Sigmoid colon (tissue), 7 donors: ENCODE data around the gene SORT1. TPM values are rescaled to one million over a fixed set of nuclear protein-coding genes. Genes with fewer than 3 reads are reported as not detected.
"Not testable (repeated sequence)": the region's sequence is repeated elsewhere in the genome, so short reads cannot be mapped to it uniquely, and the experiment has no call there.

ENCODE experiments used
- DNase-seq: peaks from one replicate; pipeline ENCODE4 v3.0.0-alpha.2; 2019
- H3K27ac ChIP-seq, 4 donors: fragments of 200-600 bp; sonication (generic); one replicate each; pipeline ENCODE4 v1.5.1; 2016 to 2019; ENCODE audit warnings: mild to moderate bottlenecking in 1 of 4
- H3K27me3 ChIP-seq, 3 donors: fragments of 200-600 bp; sonication (generic); one replicate each; pipeline ENCODE4 v1.5.1; 2019; ENCODE audit warnings: mild to moderate bottlenecking in 1 of 3
- H3K36me3 ChIP-seq, 4 donors: fragments of 200-600 bp; sonication (generic); one replicate each; pipeline ENCODE4 v1.5.1; 2016 to 2019
- H3K4me1 ChIP-seq, 4 donors: fragments of 200-600 bp; sonication (generic); one replicate each; pipeline ENCODE4 v1.5.1; 2017 to 2019
- H3K4me3 ChIP-seq, 4 donors: fragments of 200-600 bp; sonication (generic); one replicate each; pipeline ENCODE4 v1.5.1; 2017 to 2019; ENCODE audit warnings: mild to moderate bottlenecking in 2 of 4, moderate library complexity in 1 of 4
- H3K9me3 ChIP-seq, 4 donors: fragments of 200-600 bp in 3 of 4; sonication (generic) in 3 of 4; one replicate each; pipeline versions ENCODE4 v1.5.1 to v1.6.1; 2013 to 2019
- EP300 ChIP-seq, 4 donors: sonication (generic); formaldehyde crosslinking; IDR thresholded peaks; one replicate each; pipeline ENCODE4 v1.6.1; 2017; ENCODE audit warnings: antibody characterized with exemption in 4 of 4
- POLR2A ChIP-seq, 2 donors: fragments of 450-650 bp; IDR thresholded peaks; one replicate each; pipeline ENCODE4 v1.6.1; 2016; ENCODE audit warnings: antibody characterized with exemption in 2 of 2, mild to moderate bottlenecking in 2 of 2, moderate library complexity in 2 of 2
- POLR2AphosphoS5 ChIP-seq, 4 donors: sonication (generic); formaldehyde crosslinking; IDR thresholded peaks; one replicate each; pipeline ENCODE4 v1.6.1; 2017; ENCODE audit warnings: antibody characterized with exemption in 4 of 4
- WGBS, 2 donors: extraction: QIAGEN DNeasy Blood & Tissue Kit; methylation state at CpG; one replicate each; pipeline ENCODE4 v1.1.7; 2013; 5-methylcytosine and 5-hydroxymethylcytosine counted together
- intact Hi-C: fragments of 100-400 bp; cut with DNase I; formaldehyde crosslinking; loops from one replicate; pipeline ENCODE4 v1.15.1; 2023
- polyA plus RNA-seq, 3 donors: library from polyadenylated mRNA; stranded (reverse); fragments of 200-250 nt; gene quantifications; one replicate each; pipeline ENCODE4 v1.2.3, GENCODE V29; 2013
- total RNA-seq, 4 donors: library from RNA; depleted of rRNA; stranded (reverse); fragments of >200 nt; gene quantifications; one replicate each; pipeline ENCODE4 v1.1.0, GENCODE V29; 2016
- TF ChIP-seq, protein P1 (sequence below), 4 experiments: fragments of 450-650 bp in 3 of 4; fragments of 200-600 bp in 1 of 4; IDR thresholded peaks; one replicate each; pipeline ENCODE4 v1.5.1; 2016 to 2019; ENCODE audit warnings: antibody characterized with exemption in 4 of 4, mild to moderate bottlenecking in 3 of 4, moderate library complexity in 2 of 4
- donor health status: healthy with polysubstance abuse.
- donor health status: Bipolar disorder and iron deficiency.
- donor health status: healthy.

SORT1 gene
- total RNA-seq (10 to 100 TPM; 33.4 to 55.1 (median 47.2) TPM), polyA plus RNA-seq (10 to 100 TPM in 1 of 3 donors, 1 to 10 TPM in 2; 7.2 to 37.0 (median 8.6) TPM)

DNA sequence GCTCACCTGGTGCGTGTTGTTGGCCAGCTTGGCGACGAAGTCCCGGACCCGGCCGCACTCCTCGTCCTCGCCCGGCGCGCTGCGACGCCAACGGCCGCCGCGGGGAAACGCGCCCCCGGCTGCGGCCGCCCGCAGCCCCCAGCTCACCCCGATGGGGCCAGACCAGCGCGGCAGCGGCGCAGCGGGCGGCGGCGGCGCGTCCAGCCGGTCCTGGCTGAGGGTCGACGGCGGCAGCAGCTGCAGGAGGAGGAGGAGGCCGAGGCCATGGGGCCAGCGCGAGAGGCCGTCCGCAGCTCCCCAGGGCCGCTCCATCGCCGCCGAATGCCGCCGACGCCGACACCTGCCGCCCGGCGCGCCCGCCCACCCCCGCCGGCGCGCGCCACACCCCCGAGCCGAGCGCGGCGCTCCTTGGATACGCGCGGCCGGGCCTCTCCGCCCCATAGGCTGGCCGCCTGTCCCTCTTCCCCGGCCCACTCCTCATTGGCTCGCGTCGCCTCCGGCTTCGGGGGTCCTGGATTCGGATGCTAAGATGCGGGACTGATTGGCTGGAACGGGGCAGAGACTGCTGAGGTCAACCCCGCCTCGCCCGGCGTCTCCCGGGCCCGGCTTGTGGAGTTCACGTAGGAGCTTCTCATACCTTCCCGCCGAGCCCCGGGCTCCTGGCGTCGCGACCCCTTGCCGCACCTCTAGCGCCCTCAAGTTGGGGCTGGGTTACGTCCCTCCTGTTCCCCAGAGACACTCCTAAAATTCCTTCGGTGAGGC lies at the start of gene SORT1:
SORT1 (minus strand) TSS at position 338 of the 762 bp plus-strand sequence; CDS start at position 312, 26 bp downstream.
- TF ChIP-seq EP300 (IDR thresholded peaks at IDR 0.05) = no peak
- TF ChIP-seq POLR2AphosphoS5 (IDR thresholded peaks at IDR 0.05) = peak in 2 of 4 donors; percentile 49 to 70
- no peak for TF ChIP-seq POLR2A (IDR thresholded peaks at IDR 0.05)
- Histone ChIP-seq H3K27ac (peak within 1 kb of the TSS; percentile 85 to 90 (median 87)), H3K4me3 (peak within 1 kb of the TSS; percentile 34 to 89 (median 74)), H3K9me3 (no peaks in the 10 kb centered on the region), H3K36me3 (peaks cover 0 to 20% (median 0%) of the 10 kb centered on the region in 4 donors), H3K4me1 (peaks cover 0 to 55% (median 46%) of the 10 kb centered on the region in 4 donors), H3K27me3 (no peaks in the 10 kb centered on the region)
- intact Hi-C loops = loop anchor here (2.0 to 10.0 kb wide), 2 partner anchors 121 to 303 kb away; partner anchors contain the start of gene TMEM167B
- WGBS, 2 donors = 1% methylated on average over 98 of the region's 98 CpGs
- DNase-seq = peak; percentile 95

DNA sequence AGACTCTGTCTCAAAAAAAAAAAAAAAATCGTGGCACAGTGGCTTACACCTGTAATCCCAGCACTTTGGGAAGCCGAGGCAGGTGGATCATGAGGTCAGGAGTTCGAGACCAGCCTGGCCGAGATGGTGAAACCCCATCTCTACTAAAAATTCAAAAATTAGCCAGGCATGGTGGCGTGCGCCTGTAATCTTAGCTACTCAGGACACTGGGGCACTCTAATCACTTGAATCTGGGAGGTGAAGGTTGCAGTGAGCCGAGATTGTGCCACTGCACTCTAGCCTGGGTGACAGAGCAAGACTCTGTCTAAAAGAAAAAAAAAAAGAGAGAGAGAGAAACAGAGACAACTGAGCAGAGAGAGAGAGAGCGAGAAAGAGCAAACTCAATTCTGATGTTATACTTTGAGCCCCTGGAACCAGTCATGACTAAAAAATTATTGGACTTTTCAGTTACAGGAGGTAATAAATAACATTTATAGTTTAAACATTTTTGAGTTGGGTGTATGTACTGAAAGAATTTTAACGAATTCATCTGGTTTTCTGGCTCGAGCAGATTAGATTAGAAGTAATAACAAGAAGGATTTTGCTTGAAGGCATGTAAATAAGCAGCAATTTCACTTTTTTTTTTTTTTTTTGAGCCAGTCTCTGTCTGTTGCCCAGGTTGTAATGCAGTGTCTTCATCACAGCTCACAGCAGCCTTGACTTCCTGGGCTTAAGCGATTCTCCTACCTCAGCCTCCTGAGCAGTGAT lies 48.4 kb upstream of the SORT1 start:
- H3K4me1 ChIP-seq, DNase-seq, H3K9me3 ChIP-seq, H3K4me3 ChIP-seq, H3K27ac ChIP-seq, H3K27me3 ChIP-seq, intact Hi-C loops, H3K36me3 ChIP-seq: not testable (repeated sequence)
- 65 to 67% methylated on average over 11 of the region's 11 CpGs for WGBS, 2 donors

DNA sequence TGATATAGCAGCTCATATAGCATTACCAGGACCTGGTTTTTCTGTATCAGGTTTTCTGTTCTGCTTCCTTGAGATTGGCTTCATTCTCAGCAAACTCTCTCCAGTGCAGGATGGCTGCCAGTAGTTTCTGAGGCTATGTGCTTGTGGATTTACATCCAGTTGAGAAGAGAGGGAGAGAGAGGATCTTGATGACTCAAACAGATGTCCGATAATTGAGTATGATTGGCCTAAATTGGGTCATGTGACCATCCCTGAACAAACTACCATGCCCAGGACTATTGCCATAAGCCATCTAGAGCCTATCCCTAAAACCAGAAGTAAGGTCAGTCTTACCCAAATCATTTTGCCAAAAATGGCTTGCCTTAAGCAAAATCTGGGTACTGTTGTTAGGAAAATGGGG lies 46.6 kb upstream of the SORT1 start:
- Histone ChIP-seq H3K4me3 (no peak overlapping the region), H3K36me3 (no peaks in the 10 kb centered on the region), H3K4me1 (no peaks in the 10 kb centered on the region), H3K27ac (no peak overlapping the region), H3K9me3 (no peaks in the 10 kb centered on the region), H3K27me3 (no peaks in the 10 kb centered on the region)
- no peak for DNase-seq
- intact Hi-C loops = no loop called here
- WGBS, 2 donors = 90 to 93% methylated on average over 1 of the region's 1 CpG
- TF ChIP-seq POLR2A (IDR thresholded peaks at IDR 0.05) (no peak), POLR2AphosphoS5 (IDR thresholded peaks at IDR 0.05) (no peak), EP300 (IDR thresholded peaks at IDR 0.05) (no peak)
- TF ChIP-seq, protein P1, sequence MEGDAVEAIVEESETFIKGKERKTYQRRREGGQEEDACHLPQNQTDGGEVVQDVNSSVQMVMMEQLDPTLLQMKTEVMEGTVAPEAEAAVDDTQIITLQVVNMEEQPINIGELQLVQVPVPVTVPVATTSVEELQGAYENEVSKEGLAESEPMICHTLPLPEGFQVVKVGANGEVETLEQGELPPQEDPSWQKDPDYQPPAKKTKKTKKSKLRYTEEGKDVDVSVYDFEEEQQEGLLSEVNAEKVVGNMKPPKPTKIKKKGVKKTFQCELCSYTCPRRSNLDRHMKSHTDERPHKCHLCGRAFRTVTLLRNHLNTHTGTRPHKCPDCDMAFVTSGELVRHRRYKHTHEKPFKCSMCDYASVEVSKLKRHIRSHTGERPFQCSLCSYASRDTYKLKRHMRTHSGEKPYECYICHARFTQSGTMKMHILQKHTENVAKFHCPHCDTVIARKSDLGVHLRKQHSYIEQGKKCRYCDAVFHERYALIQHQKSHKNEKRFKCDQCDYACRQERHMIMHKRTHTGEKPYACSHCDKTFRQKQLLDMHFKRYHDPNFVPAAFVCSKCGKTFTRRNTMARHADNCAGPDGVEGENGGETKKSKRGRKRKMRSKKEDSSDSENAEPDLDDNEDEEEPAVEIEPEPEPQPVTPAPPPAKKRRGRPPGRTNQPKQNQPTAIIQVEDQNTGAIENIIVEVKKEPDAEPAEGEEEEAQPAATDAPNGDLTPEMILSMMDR (IDR thresholded peaks at IDR 0.05) = no peak

DNA sequence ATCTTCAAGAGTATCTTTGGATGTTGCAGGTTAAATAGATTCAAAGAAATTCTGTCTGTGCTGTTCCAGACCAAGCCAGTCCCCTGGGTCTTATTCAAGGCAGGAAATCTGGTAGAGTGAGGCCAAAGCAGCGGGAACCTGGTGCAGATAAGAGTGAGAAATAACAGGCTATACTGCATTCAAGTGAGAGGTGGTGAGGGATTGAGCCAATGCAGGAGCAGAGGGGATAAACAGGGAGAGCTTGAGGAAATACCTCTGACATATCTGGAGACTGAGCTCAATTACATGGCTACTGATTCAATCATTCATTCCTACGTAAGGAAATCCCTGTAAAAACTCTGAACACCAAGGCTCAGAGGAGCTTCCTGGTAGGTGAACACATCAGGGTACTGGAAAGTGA lies 45.8 kb upstream of the SORT1 start:
- Histone ChIP-seq H3K4me1 (no peaks in the 10 kb centered on the region), H3K36me3 (no peaks in the 10 kb centered on the region), H3K9me3 (no peaks in the 10 kb centered on the region), H3K27ac (no peak overlapping the region), H3K27me3 (no peaks in the 10 kb centered on the region), H3K4me3 (no peak overlapping the region)
- no peak for DNase-seq
- intact Hi-C loops = no loop called here
- WGBS, 2 donors = 76 to 81% methylated on average over 2 of the region's 2 CpGs
- TF ChIP-seq, protein P1 (IDR thresholded peaks at IDR 0.05) = no peak
- no peak for TF ChIP-seq POLR2AphosphoS5 (IDR thresholded peaks at IDR 0.05)
- TF ChIP-seq EP300 (IDR thresholded peaks at IDR 0.05) = no peak

DNA sequence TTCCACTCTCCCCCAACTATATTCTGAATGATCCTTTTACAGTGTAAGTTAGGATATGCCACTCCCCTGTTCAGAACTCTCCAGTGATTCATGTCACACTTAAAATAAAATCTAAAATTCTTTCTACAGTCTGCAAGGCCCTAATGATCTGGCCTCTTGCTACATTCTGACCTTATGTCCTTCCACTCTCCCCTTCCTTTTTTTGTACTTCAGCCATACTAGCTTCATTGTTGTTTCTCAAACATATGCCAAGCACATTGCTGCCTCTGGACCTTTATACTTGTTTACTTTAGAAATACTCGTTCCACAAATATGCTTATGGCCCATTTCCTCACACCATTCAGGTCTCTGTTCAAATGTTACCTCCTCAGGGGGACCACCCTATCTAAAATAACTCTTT lies 43.4 kb upstream of the SORT1 start:
- intact Hi-C loops = no loop called here
- TF ChIP-seq POLR2AphosphoS5 (IDR thresholded peaks at IDR 0.05) (no peak), POLR2A (IDR thresholded peaks at IDR 0.05) (no peak), EP300 (IDR thresholded peaks at IDR 0.05) (no peak)
- TF ChIP-seq, protein P1 (IDR thresholded peaks at IDR 0.05) = no peak
- 7 to 38% methylated on average over 1 of the region's 1 CpG for WGBS, 2 donors
- no peaks in the 10 kb centered on the region for H3K36me3 ChIP-seq
- no peaks in the 10 kb centered on the region for H3K4me1 ChIP-seq
- H3K9me3 ChIP-seq = no peaks in the 10 kb centered on the region
- DNase-seq = no peak
- H3K27me3 ChIP-seq = no peaks in the 10 kb centered on the region
- no peak overlapping the region for H3K4me3 ChIP-seq
- no peak overlapping the region for H3K27ac ChIP-seq
